Right atrium auricular region (tissue), 2 donors: ENCODE results near the gene SGSH. TPM values are rescaled to one million over a fixed set of nuclear protein-coding genes. Genes with fewer than 3 reads are reported as not detected.

ENCODE experiments used
- DNase-seq: peaks from one replicate; pipeline ENCODE4 v3.0.0-alpha.2; 2019; ENCODE audit warnings: low spot score
- H3K27ac ChIP-seq, 2 donors: fragments of 200-600 bp; sonication (generic); 1 replicate in 1 of 2; 2 replicates in 1 of 2; pipeline ENCODE4 v1.5.1; 2016 to 2019
- H3K27me3 ChIP-seq, 2 donors: fragments of 200-600 bp; sonication (generic); one replicate each; pipeline versions ENCODE4 v1.5.1 to v1.6.0; 2017 to 2019
- H3K36me3 ChIP-seq: fragments of 200-600 bp; sonication (generic); one replicate; pipeline ENCODE4 v1.5.1; 2016
- H3K4me1 ChIP-seq, 2 donors: fragments of 200-600 bp; sonication (generic); one replicate each; pipeline versions ENCODE4 v1.5.1 to v1.6.0; 2017 to 2019
- H3K4me3 ChIP-seq, 2 donors: fragments of 200-600 bp; sonication (generic); 1 replicate in 1 of 2; 2 replicates in 1 of 2; pipeline ENCODE4 v1.5.1; 2017 to 2019; ENCODE audit warnings: mild to moderate bottlenecking in 1 of 2, moderate library complexity in 1 of 2
- H3K9me3 ChIP-seq, 2 donors: fragments of 200-600 bp; sonication (generic); one replicate each; pipeline ENCODE4 v1.5.1; 2019
- total RNA-seq, 2 donors: library from RNA; depleted of rRNA; stranded (reverse); fragments of >200 nt; gene quantifications; one replicate each; pipeline ENCODE4 v1.1.0, GENCODE V29; 2016
- TF ChIP-seq, protein P1 (sequence below), 2 donors: fragments of 200-600 bp; sonication (generic); IDR thresholded peaks; one replicate each; pipeline ENCODE4 v1.5.1; 2019; ENCODE audit warnings: antibody characterized with exemption in 2 of 2

SGSH gene
- total RNA-seq, 2 donors from 2014 or later = 10.6 to 13.7 TPM

DNA sequence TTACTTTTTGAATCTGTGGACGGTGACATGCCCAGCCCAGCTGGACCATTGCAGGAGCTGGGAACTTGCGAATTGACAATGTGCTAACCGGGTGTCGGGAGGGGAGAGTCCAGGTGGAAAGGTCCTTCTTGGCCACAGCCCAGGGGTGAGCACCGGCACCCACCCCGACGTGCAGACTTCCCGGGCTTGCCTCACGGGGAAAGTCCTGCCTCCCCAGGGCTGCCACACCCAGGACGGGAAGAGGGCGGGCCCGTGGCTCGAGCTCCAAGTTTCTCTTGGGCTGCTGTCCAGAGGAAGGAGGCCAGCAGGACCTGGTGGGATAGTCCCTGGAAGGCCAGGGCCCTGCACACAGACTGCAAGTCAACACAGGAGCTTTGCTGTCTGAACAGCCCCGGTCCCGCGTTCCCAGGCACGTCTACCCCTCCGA, 32.6 kb downstream of the SGSH start:
- H3K27ac ChIP-seq = no peak overlapping the region
- H3K4me1 ChIP-seq = peaks cover 0 to 22% of the 10 kb centered on the region in 2 donors
- TF ChIP-seq, protein P1, sequence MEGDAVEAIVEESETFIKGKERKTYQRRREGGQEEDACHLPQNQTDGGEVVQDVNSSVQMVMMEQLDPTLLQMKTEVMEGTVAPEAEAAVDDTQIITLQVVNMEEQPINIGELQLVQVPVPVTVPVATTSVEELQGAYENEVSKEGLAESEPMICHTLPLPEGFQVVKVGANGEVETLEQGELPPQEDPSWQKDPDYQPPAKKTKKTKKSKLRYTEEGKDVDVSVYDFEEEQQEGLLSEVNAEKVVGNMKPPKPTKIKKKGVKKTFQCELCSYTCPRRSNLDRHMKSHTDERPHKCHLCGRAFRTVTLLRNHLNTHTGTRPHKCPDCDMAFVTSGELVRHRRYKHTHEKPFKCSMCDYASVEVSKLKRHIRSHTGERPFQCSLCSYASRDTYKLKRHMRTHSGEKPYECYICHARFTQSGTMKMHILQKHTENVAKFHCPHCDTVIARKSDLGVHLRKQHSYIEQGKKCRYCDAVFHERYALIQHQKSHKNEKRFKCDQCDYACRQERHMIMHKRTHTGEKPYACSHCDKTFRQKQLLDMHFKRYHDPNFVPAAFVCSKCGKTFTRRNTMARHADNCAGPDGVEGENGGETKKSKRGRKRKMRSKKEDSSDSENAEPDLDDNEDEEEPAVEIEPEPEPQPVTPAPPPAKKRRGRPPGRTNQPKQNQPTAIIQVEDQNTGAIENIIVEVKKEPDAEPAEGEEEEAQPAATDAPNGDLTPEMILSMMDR (IDR thresholded peaks at IDR 0.05) = no peak
- no peaks in the 10 kb centered on the region for H3K27me3 ChIP-seq
- no peaks in the 10 kb centered on the region for H3K36me3 ChIP-seq
- DNase-seq = peak; percentile 73
- H3K9me3 ChIP-seq = no peaks in the 10 kb centered on the region
- peak overlapping the region in 1 of 2 donors; percentile 15 for H3K4me3 ChIP-seq

DNA sequence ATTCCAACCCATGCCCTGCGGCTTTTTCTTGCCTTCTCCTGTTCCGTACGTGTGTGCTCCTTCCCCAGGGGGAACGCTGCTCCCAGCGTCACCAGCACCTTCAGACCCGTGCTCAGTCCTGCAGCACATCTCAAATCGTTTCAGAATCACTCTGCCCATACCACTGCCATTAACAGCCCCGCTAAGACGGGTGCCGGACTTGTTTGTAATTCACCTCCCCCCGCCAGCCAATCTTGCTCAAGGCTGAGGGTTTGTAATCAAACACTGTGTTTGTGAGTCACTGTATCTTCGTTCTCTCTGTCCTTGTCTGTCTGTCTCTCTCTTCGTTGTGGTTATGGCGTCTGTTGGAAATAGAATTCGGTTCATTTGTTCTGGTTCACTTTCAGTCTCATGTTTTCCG, 33.0 kb downstream of the SGSH start:
- peak; percentile 61 for DNase-seq
- Histone ChIP-seq H3K27me3 (no peaks in the 10 kb centered on the region), H3K36me3 (no peaks in the 10 kb centered on the region), H3K4me3 (no peak overlapping the region), H3K9me3 (no peaks in the 10 kb centered on the region), H3K27ac (no peak overlapping the region), H3K4me1 (peaks cover 0 to 18% of the 10 kb centered on the region in 2 donors)
- TF ChIP-seq, protein P1 (IDR thresholded peaks at IDR 0.05) = no peak

DNA sequence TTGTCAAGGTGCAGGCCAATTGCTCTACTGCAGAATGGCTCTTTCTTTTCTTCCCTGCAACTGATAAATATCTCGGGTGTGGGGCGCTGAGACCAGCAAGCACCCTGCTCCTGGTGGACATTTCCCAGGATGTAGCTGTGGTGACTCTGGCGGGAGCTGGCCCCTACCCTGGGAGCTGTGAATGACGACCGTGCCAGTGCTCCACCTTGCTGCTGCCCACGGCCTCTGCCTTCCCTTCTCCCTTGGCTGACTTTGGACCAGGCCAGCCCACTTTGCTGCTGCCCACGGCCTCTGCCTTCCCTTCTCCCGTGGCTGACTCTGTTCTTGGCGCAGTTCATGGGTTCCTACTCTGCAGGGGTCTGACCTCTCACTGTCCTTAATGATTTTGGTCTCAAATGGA, 34.2 kb downstream of the SGSH start:
- Histone ChIP-seq H3K27me3 (no peaks in the 10 kb centered on the region), H3K27ac (no peak overlapping the region), H3K4me3 (no peak overlapping the region), H3K4me1 (peaks cover 0 to 8% of the 10 kb centered on the region in 2 donors), H3K9me3 (no peaks in the 10 kb centered on the region), H3K36me3 (no peaks in the 10 kb centered on the region)
- DNase-seq = no peak
- TF ChIP-seq, protein P1 (IDR thresholded peaks at IDR 0.05) = no peak

DNA sequence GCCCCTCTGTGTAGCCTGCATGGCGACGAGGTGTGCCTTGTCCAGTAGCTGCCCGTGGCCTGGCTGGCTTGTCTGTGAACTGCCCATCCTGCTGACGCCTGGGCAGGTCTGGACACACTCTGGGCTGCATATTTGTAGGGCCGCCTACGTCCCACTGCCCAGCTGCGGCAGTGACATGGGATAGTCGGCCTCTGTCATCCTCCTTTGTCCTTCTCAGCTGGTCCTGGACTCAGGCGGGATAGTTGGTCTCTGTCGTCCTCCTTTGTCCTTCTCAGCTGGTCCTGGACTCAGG, 35.8 kb downstream of the SGSH start:
- DNase-seq = no peak
- H3K27ac ChIP-seq = no peak overlapping the region
- H3K9me3 ChIP-seq = no peaks in the 10 kb centered on the region
- TF ChIP-seq, protein P1 (IDR thresholded peaks at IDR 0.05) = no peak
- H3K36me3 ChIP-seq = no peaks in the 10 kb centered on the region
- H3K4me3 ChIP-seq = no peak overlapping the region
- no peaks in the 10 kb centered on the region for H3K27me3 ChIP-seq
- H3K4me1 ChIP-seq = peaks cover 0 to 8% of the 10 kb centered on the region in 2 donors

DNA sequence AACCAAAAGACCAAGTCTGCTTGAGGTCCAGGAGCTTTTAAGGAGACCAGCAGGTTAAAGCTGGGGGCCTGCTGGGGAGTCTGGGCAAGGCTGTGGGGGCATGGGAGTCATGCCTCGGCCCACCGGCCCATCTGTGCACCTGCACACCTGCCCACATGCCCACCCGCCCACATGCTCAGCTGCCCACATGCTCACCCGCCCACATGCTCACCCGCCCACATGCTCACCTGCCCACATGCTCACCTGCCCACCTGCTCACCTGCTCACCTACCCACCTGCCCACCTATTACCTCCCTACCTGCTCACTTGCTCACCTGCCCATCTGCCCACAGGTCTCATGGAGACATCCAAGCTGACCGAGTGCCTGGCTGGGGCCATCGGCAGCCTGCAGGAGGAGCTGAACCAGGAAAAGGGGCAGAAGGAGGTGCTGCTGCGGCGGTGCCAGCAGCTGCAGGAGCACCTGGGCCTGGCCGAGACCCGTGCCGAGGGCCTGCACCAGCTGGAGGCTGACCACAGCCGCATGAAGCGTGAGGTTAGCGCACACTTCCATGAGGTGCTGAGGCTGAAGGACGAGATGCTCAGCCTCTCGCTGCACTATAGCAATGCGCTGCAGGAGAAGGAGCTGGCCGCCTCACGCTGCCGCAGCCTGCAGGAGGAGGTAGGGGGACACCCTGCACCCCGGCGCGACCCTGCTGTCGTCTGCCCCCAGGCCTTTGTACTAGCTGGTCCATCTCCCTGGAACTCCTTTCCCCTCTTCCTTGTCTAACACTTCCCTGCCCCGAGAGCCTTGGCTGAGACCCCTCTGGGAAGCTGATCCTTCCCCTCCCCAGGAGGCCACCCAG, 36.3 kb downstream of the SGSH start:
- H3K36me3 ChIP-seq = no peaks in the 10 kb centered on the region
- H3K27ac ChIP-seq = no peak overlapping the region
- peaks cover 0 to 8% of the 10 kb centered on the region in 2 donors for H3K4me1 ChIP-seq
- H3K4me3 ChIP-seq = no peak overlapping the region
- H3K27me3 ChIP-seq = no peaks in the 10 kb centered on the region
- no peak for DNase-seq
- H3K9me3 ChIP-seq = no peaks in the 10 kb centered on the region
- TF ChIP-seq, protein P1 (IDR thresholded peaks at IDR 0.05) = no peak

DNA sequence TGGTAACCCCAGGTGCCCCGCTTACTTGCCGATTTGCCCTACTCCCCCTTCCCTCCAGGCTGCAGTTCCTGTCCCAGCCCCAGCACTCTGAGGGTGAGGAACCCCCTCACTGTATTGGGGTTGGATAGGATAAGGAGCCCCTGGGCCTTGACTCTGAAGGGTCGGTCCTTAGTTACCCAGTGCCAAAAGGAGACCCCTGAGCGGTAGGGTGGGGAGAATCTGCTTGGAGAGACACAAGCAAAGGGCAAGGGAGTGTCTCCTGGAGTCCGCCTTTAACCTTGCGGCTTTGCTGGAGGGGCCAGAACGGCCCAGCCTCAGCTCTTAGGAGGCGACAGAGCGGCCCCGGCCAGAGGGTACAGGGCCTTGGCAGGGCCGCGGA, 37.3 kb downstream of the SGSH start:
- TF ChIP-seq, protein P1 (IDR thresholded peaks at IDR 0.05) = no peak
- H3K27me3 ChIP-seq = no peaks in the 10 kb centered on the region
- no peak overlapping the region for H3K27ac ChIP-seq
- no peaks in the 10 kb centered on the region for H3K9me3 ChIP-seq
- DNase-seq = no peak
- no peak overlapping the region for H3K4me3 ChIP-seq
- peaks cover 0 to 5% of the 10 kb centered on the region in 2 donors for H3K4me1 ChIP-seq
- H3K36me3 ChIP-seq = no peaks in the 10 kb centered on the region
